ENCODE measurements around the gene ZFP64.
"Not testable (repeated sequence)": the region's sequence is repeated elsewhere in the genome, so short reads cannot be mapped to it uniquely, and the experiment has no call there.

DNA sequence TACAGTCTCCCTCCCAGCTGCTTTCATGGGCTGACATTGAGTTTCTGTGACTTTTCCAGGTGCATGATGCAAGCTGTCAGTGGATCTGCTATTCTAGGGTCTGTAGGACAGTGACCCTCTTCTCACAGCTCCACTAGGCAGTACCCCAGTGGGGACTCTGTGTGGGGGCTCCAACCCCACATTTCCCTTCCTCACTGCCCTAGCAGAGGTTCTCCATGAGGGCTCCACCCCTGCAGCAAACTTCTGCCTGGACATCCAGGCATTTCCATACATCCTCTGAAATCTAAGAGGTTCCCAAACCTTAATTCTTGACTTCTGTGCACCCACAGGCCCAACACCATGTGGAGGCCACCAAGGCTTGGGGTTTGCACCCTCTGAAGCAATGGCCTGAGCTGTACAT is 29.3 kb upstream of the ZFP64 start:
- TF ChIP-seq, protein P1, sequence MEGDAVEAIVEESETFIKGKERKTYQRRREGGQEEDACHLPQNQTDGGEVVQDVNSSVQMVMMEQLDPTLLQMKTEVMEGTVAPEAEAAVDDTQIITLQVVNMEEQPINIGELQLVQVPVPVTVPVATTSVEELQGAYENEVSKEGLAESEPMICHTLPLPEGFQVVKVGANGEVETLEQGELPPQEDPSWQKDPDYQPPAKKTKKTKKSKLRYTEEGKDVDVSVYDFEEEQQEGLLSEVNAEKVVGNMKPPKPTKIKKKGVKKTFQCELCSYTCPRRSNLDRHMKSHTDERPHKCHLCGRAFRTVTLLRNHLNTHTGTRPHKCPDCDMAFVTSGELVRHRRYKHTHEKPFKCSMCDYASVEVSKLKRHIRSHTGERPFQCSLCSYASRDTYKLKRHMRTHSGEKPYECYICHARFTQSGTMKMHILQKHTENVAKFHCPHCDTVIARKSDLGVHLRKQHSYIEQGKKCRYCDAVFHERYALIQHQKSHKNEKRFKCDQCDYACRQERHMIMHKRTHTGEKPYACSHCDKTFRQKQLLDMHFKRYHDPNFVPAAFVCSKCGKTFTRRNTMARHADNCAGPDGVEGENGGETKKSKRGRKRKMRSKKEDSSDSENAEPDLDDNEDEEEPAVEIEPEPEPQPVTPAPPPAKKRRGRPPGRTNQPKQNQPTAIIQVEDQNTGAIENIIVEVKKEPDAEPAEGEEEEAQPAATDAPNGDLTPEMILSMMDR (IDR thresholded peaks at IDR 0.05): not testable (repeated sequence)
- not testable (repeated sequence) for TF ChIP-seq POLR2A (IDR thresholded peaks at IDR 0.05)

Measured in thyroid gland (tissue), 4 donors.